H9 (cell line): Measurements from ENCODE around the gene PCDHB12. TPM values are rescaled to one million over a fixed set of nuclear protein-coding genes. Genes with fewer than 3 reads are reported as not detected.
"Not testable (repeated sequence)": the region's sequence is repeated elsewhere in the genome, so short reads cannot be mapped to it uniquely, and the experiment has no call there.

Source experiments
- DNase-seq: peaks from one replicate; pipeline ENCODE4 v3.0.0-alpha.2; 2017
- H2AFZ ChIP-seq: one replicate; pipeline ENCODE4 v1.6.1; 2013; ENCODE audit warnings: mild to moderate bottlenecking, low read length, control low read depth, moderate library complexity
- H2AK5ac ChIP-seq: 2 replicates; pipeline ENCODE4 v1.6.1; 2013; ENCODE audit warnings: low read length, control low read depth, mixed read lengths; ENCODE audit not compliant: insufficient read length
- H2BK120ac ChIP-seq: one replicate; pipeline ENCODE4 v1.6.1; 2013; ENCODE audit warnings: low read depth, mild to moderate bottlenecking, low read length, control low read depth, inconsistent platforms; ENCODE audit not compliant: poor library complexity, severe bottlenecking
- H2BK12ac ChIP-seq: 2 replicates; pipeline ENCODE4 v1.6.1; 2013; ENCODE audit warnings: low read length, control low read depth, mixed read lengths, low read depth; ENCODE audit not compliant: insufficient read length
- H2BK15ac ChIP-seq: 2 replicates; pipeline ENCODE4 v1.6.1; 2013; ENCODE audit warnings: low read depth, low read length, control low read depth
- H2BK20ac ChIP-seq: one replicate; pipeline ENCODE4 v1.6.1; 2013; ENCODE audit warnings: low read depth, mild to moderate bottlenecking, low read length, control low read depth, inconsistent platforms; ENCODE audit not compliant: poor library complexity, severe bottlenecking
- H2BK5ac ChIP-seq: 2 replicates; pipeline ENCODE4 v1.6.1; 2013; ENCODE audit warnings: low read length, control low read depth, mixed read lengths; ENCODE audit not compliant: insufficient read length
- H3K14ac ChIP-seq: 2 replicates; pipeline ENCODE4 v1.6.1; 2013; ENCODE audit warnings: low read length, control low read depth; ENCODE audit not compliant: insufficient read depth
- H3K18ac ChIP-seq: 2 replicates; pipeline ENCODE4 v1.6.1; 2013; ENCODE audit warnings: low read depth, mild to moderate bottlenecking, mixed read lengths, low read length, control low read depth; ENCODE audit not compliant: insufficient read length
- H3K23ac ChIP-seq: 2 replicates; pipeline ENCODE4 v1.6.1; 2013; ENCODE audit warnings: low read length, control low read depth, mixed read lengths, low read depth; ENCODE audit not compliant: insufficient read length
- H3K23me2 ChIP-seq: 2 replicates; pipeline ENCODE4 v1.6.1; 2013; ENCODE audit warnings: low read depth, mild to moderate bottlenecking, mixed read lengths, low read length, control low read depth; ENCODE audit not compliant: insufficient read length, poor library complexity, severe bottlenecking
- H3K27ac ChIP-seq: 2 replicates; pipeline ENCODE4 v1.5.1; 2013; ENCODE audit warnings: low read length, control low read depth, mixed read lengths, low read depth; ENCODE audit not compliant: insufficient read length
- H3K27me3 ChIP-seq: 2 replicates; pipeline ENCODE4 v1.6.1; 2013; ENCODE audit warnings: low read length, control low read depth, inconsistent platforms; ENCODE audit not compliant: insufficient read depth
- H3K4ac ChIP-seq: 2 replicates; pipeline ENCODE4 v1.6.1; 2013; ENCODE audit warnings: low read depth, mild to moderate bottlenecking, control low read depth, inconsistent platforms, low read length, moderate library complexity
- H3K4me1 ChIP-seq: 2 replicates; pipeline ENCODE4 v1.6.1; 2013; ENCODE audit warnings: low read length, control low read depth, inconsistent platforms; ENCODE audit not compliant: insufficient read depth
- H3K4me2 ChIP-seq: 2 replicates; pipeline ENCODE4 v1.6.1; 2013; ENCODE audit warnings: low read length, control low read depth, mixed read lengths; ENCODE audit not compliant: insufficient read length, insufficient read depth
- H3K56ac ChIP-seq: 2 replicates; pipeline ENCODE4 v1.6.1; 2013; ENCODE audit warnings: low read depth, mild to moderate bottlenecking, mixed read lengths, low read length, control low read depth; ENCODE audit not compliant: insufficient read length
- H3K79me1 ChIP-seq: 2 replicates; pipeline ENCODE4 v1.6.1; 2013; ENCODE audit warnings: low read depth, mild to moderate bottlenecking, moderate library complexity, low read length, control low read depth, inconsistent platforms; ENCODE audit not compliant: insufficient read depth, poor library complexity, severe bottlenecking
- H3K79me2 ChIP-seq: 2 replicates; pipeline ENCODE4 v1.6.1; 2013; ENCODE audit warnings: low read length, control low read depth, inconsistent platforms; ENCODE audit not compliant: insufficient read depth
- H3K9ac ChIP-seq: 2 replicates; pipeline ENCODE4 v1.6.1; 2013; ENCODE audit warnings: low read length, control low read depth, mixed read lengths; ENCODE audit not compliant: insufficient read length; ENCODE audit errors: extremely low read depth
- H3K9me3 ChIP-seq: one replicate; pipeline ENCODE4 v1.6.1; 2013; ENCODE audit warnings: low read depth, low read length, inconsistent platforms; ENCODE audit not compliant: control insufficient read depth
- H3T11ph ChIP-seq: one replicate; pipeline ENCODE4 v1.6.1; 2013; ENCODE audit warnings: mild to moderate bottlenecking, low read length, control low read depth, inconsistent platforms
- H4K20me1 ChIP-seq: one replicate; pipeline ENCODE4 v1.6.1; 2013; ENCODE audit not compliant: control insufficient read depth, insufficient read length, insufficient read depth
- H4K5ac ChIP-seq: 2 replicates; pipeline ENCODE4 v1.6.1; 2013; ENCODE audit warnings: low read depth, mild to moderate bottlenecking, mixed read lengths, low read length, control low read depth; ENCODE audit not compliant: insufficient read length
- H4K8ac ChIP-seq: replicated peaks from 2 replicates; pipeline ENCODE4 v1.6.1; 2013; ENCODE audit warnings: low read length, control low read depth, mixed read lengths, low read depth; ENCODE audit not compliant: insufficient read length
- H4K91ac ChIP-seq: 2 replicates; pipeline ENCODE4 v1.6.1; 2013; ENCODE audit warnings: low read depth, mild to moderate bottlenecking, moderate library complexity, mixed read lengths, low read length, control low read depth; ENCODE audit not compliant: insufficient read length
- H3K27ac Mint-ChIP-seq, 3 experiments: 2 replicates in 2 of 3; 3 replicates in 1 of 3; pipeline ENCODE4 v1.8.0; 2020 to 2021; ENCODE audit warnings: mixed read lengths in 3 of 3, mild to moderate bottlenecking in 1 of 3, moderate library complexity in 1 of 3
- H3K27me3 Mint-ChIP-seq: 2 replicates; pipeline ENCODE4 v1.8.0; 2021; ENCODE audit warnings: low read depth, mild to moderate bottlenecking, moderate library complexity, mixed read lengths
- H3K36me3 Mint-ChIP-seq, 3 experiments: 2 replicates in 2 of 3; 3 replicates in 1 of 3; pipeline ENCODE4 v1.8.0; 2020 to 2021; ENCODE audit warnings: low read depth in 3 of 3, mixed read lengths in 3 of 3; ENCODE audit not compliant: insufficient read depth in 1 of 3
- H3K4me1 Mint-ChIP-seq, 2 experiments: 2 replicates each; pipeline ENCODE4 v1.8.0; 2020; ENCODE audit warnings: mixed read lengths in 2 of 2
- H3K4me3 Mint-ChIP-seq, 2 experiments: 2 replicates in 1 of 2; 3 replicates in 1 of 2; pipeline ENCODE4 v1.8.0; 2020 to 2021; ENCODE audit warnings: mild to moderate bottlenecking in 2 of 2, mixed read lengths in 2 of 2, moderate library complexity in 1 of 2
- H3K9me3 Mint-ChIP-seq, 2 experiments: 2 replicates in 1 of 2; 3 replicates in 1 of 2; pipeline ENCODE4 v1.8.0; 2020; ENCODE audit warnings: mild to moderate bottlenecking in 2 of 2, mixed read lengths in 2 of 2, moderate library complexity in 1 of 2
- WGBS: extraction: QIAGEN DNeasy Blood & Tissue Kit; methylation state at CpG from one replicate; pipeline ENCODE4 v1.1.7; 2013; ENCODE audit warnings: missing lambda C conversion rate, low lambda C conversion rate, mixed read lengths; ENCODE audit not compliant: insufficient read length; ENCODE audit errors: extremely low coverage; 5-methylcytosine and 5-hydroxymethylcytosine counted together
- total RNA-seq: library from RNA; stranded (reverse); gene quantifications from 2 replicates; pipeline ENCODE4 v1.2.1, GENCODE V29; 2021
- TF ChIP-seq, protein P1 (sequence below): fragments of 200-600 bp; sonication (generic); conservative IDR thresholded peaks from 3 replicates; pipeline ENCODE4 v1.8.0; 2021; ENCODE audit warnings: antibody characterized with exemption, mild to moderate bottlenecking

The PCDHB12 gene
- total RNA-seq, 1 experiment from 2014 or later = 3.1 TPM

DNA sequence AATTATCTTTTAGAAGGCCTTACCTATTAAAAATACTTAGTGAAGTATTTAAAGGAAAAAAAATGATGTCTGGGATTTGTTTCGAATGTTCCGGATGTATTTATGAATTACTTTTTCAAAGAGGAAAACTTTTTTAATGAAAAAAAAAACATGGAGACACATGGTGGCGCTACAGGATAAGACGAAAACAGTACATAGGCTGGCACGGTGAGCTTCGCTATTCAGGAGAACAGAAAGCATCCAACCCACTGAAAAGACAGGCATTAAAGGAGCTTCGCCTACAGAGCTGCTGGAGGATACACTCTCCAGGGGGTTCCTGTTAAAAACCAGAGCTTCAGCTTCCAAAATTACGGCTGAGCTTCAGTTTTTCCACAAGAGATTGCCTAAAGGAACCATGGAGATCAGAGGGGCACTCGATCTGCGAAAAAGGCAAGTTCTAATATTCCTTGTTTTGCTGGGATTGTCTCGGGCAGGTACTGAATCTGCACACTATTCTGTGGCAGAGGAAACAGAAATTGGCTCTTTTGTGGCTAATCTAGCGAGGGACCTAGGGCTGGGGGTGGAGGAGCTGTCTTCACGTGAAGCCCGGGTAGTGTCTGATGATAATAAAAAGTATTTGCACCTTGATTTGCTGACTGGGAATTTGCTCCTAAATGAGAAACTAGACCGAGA, 14.7 kb downstream of the PCDHB12 start, which contains the start of gene PCDHB14:
PCDHB14 (plus strand) TSS at position 232 of the 672 bp plus-strand sequence; CDS start at position 395, 163 bp downstream.
- H3K27ac ChIP-seq = no peak within 1 kb of the TSS
- H3K9ac ChIP-seq = peak within 1 kb of the TSS; percentile 30

DNA sequence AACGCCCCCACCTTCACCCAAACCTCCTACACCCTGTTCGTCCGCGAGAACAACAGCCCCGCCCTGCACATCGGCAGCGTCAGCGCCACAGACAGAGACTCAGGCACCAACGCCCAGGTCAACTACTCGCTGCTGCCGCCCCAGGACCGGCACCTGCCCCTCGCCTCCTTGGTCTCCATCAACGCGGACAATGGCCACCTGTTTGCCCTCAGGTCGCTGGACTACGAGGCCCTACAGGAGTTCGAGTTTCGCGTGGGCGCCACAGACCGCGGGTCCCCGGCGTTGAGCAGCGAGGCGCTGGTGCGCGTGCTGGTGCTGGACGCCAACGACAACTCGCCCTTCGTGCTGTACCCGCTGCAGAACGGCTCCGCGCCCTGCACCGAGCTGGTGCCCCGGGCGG, 16.3 kb downstream of the PCDHB12 start:
- not testable (repeated sequence) for H2AK5ac ChIP-seq, H3K79me1 ChIP-seq, H3K23me2 ChIP-seq, H4K8ac ChIP-seq, H3K56ac ChIP-seq, H2BK120ac ChIP-seq, H2BK20ac ChIP-seq, DNase-seq, H2AFZ ChIP-seq, H3K4ac ChIP-seq, H3K4me3 Mint-ChIP-seq, H3K27ac Mint-ChIP-seq, H2BK12ac ChIP-seq, H3K27ac ChIP-seq, H3K9ac ChIP-seq, H3T11ph ChIP-seq, H3K27me3 ChIP-seq, H2BK5ac ChIP-seq, H4K91ac ChIP-seq, H2BK15ac ChIP-seq, H3K79me2 ChIP-seq, H3K9me3 ChIP-seq, H3K36me3 Mint-ChIP-seq, H3K23ac ChIP-seq, H3K4me2 ChIP-seq, H3K27me3 Mint-ChIP-seq, H3K18ac ChIP-seq, H3K4me1 ChIP-seq, H4K20me1 ChIP-seq, H4K5ac ChIP-seq, H3K14ac ChIP-seq
- H3K9me3 Mint-ChIP-seq = peaks cover 11 to 30% of the 10 kb centered on the region in 2 experiments
- no CpG with 5 or more reads among the region's 40 CpGs for WGBS
- peaks cover 12 to 19% of the 10 kb centered on the region in 2 experiments for H3K4me1 Mint-ChIP-seq

More for the DNA sequence above, 14.7 kb downstream of the PCDHB12 start, which contains the start of gene PCDHB14:
- no peak within 1 kb of the TSS for H3T11ph ChIP-seq
- peaks cover 8% of the 10 kb centered on the region; the same call in 1 of the 2 replicates for H3K27me3 Mint-ChIP-seq
- no peaks in the 10 kb centered on the region for H4K20me1 ChIP-seq
- H2BK120ac ChIP-seq = no peak within 1 kb of the TSS
- peak; percentile 70 for DNase-seq
- H4K8ac ChIP-seq = no peak within 1 kb of the TSS
- peaks cover 6 to 13% of the 10 kb centered on the region in 2 experiments for H3K4me1 Mint-ChIP-seq
- H2AFZ ChIP-seq = peak within 1 kb of the TSS; percentile 83
- H3K23ac ChIP-seq = no peak within 1 kb of the TSS
- no peak within 1 kb of the TSS for H2BK5ac ChIP-seq
- no peak within 1 kb of the TSS for H2BK15ac ChIP-seq
- H3K4ac ChIP-seq = no peak within 1 kb of the TSS
- H3K27ac Mint-ChIP-seq = peak within 1 kb of the TSS in 2 of 3 experiments; percentile 67 to 76; a peak in 4 of 7 replicates
- H3K4me2 ChIP-seq = peak within 1 kb of the TSS; percentile 24
- H3K36me3 Mint-ChIP-seq = peaks cover 5 to 9% (median 6%) of the 10 kb centered on the region in 3 experiments; a peak in 6 of 7 replicates
- H3K18ac ChIP-seq = no peak within 1 kb of the TSS
- H2BK12ac ChIP-seq = no peak within 1 kb of the TSS
- H2BK20ac ChIP-seq = no peak within 1 kb of the TSS
- no peaks in the 10 kb centered on the region for H3K4me1 ChIP-seq
- H3K9me3 Mint-ChIP-seq = peaks cover 11 to 25% of the 10 kb centered on the region in 2 experiments
- TF ChIP-seq, protein P1, sequence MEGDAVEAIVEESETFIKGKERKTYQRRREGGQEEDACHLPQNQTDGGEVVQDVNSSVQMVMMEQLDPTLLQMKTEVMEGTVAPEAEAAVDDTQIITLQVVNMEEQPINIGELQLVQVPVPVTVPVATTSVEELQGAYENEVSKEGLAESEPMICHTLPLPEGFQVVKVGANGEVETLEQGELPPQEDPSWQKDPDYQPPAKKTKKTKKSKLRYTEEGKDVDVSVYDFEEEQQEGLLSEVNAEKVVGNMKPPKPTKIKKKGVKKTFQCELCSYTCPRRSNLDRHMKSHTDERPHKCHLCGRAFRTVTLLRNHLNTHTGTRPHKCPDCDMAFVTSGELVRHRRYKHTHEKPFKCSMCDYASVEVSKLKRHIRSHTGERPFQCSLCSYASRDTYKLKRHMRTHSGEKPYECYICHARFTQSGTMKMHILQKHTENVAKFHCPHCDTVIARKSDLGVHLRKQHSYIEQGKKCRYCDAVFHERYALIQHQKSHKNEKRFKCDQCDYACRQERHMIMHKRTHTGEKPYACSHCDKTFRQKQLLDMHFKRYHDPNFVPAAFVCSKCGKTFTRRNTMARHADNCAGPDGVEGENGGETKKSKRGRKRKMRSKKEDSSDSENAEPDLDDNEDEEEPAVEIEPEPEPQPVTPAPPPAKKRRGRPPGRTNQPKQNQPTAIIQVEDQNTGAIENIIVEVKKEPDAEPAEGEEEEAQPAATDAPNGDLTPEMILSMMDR = peak; percentile 79
- peak within 1 kb of the TSS; percentile 56 to 68 for H3K4me3 Mint-ChIP-seq
- H3K14ac ChIP-seq = no peak within 1 kb of the TSS
- H3K56ac ChIP-seq = no peak within 1 kb of the TSS
- H2AK5ac ChIP-seq = no peak within 1 kb of the TSS
- H4K91ac ChIP-seq = no peak within 1 kb of the TSS
- peaks cover 3% of the 10 kb centered on the region for H3K23me2 ChIP-seq
- H3K27me3 ChIP-seq = no peaks in the 10 kb centered on the region
- WGBS = no CpG with 5 or more reads among the region's 15 CpGs
- H3K79me1 ChIP-seq = no peaks in the 10 kb centered on the region
- H4K5ac ChIP-seq = no peak within 1 kb of the TSS
- no peaks in the 10 kb centered on the region for H3K9me3 ChIP-seq
- no peaks in the 10 kb centered on the region for H3K79me2 ChIP-seq
